Aorta (tissue), 5 donors: ENCODE measurements around the gene SH2D1B. TPM values are rescaled to one million over a fixed set of nuclear protein-coding genes. Genes with fewer than 3 reads are reported as not detected.

Experiments used
- ATAC-seq: fragments of 200-7000 bp; cut with Tn5 transposase; one replicate; pipeline ENCODE4 v1.9.1; 2022; ENCODE audit warnings: moderate library complexity; ENCODE audit not compliant: low FRiP score
- DNase-seq, 2 donors: peaks; one replicate each; pipeline ENCODE4 v3.0.0-alpha.2; 2020
- H3K27ac ChIP-seq, 2 donors: one replicate each; pipeline ENCODE4 v1.5.1; 2013; ENCODE audit warnings: low read length in 2 of 2, mild to moderate bottlenecking in 2 of 2, moderate library complexity in 2 of 2, control low read depth in 1 of 2, inconsistent platforms in 1 of 2, low read depth in 1 of 2
- H3K27me3 ChIP-seq, 2 donors: one replicate each; pipeline ENCODE4 v1.6.1; 2013; ENCODE audit warnings: control low read depth in 1 of 2, low read length in 1 of 2, mild to moderate bottlenecking in 1 of 2, moderate library complexity in 1 of 2; ENCODE audit not compliant: insufficient read depth in 2 of 2, control insufficient read depth in 1 of 2
- H3K36me3 ChIP-seq, 2 donors: one replicate each; pipeline ENCODE4 v1.6.1; 2013; ENCODE audit warnings: control low read depth in 1 of 2, low read length in 1 of 2, mild to moderate bottlenecking in 1 of 2; ENCODE audit not compliant: insufficient read depth in 2 of 2, control insufficient read depth in 1 of 2
- H3K4me1 ChIP-seq, 2 donors: one replicate each; pipeline ENCODE4 v1.6.1; 2013; ENCODE audit warnings: low read length in 2 of 2, control low read depth in 1 of 2, mild to moderate bottlenecking in 1 of 2, moderate library complexity in 1 of 2; ENCODE audit not compliant: insufficient read depth in 2 of 2, control insufficient read depth in 1 of 2
- H3K4me3 ChIP-seq, 2 donors: one replicate each; pipeline ENCODE4 v1.5.1; 2013; ENCODE audit warnings: low read length in 2 of 2, control low read depth in 1 of 2, mild to moderate bottlenecking in 1 of 2
- H3K9me3 ChIP-seq: one replicate; pipeline ENCODE4 v1.6.1; 2013; ENCODE audit warnings: mild to moderate bottlenecking, low read length; ENCODE audit not compliant: control insufficient read depth
- WGBS, 2 donors: extraction: QIAGEN DNeasy Blood & Tissue Kit; methylation state at CpG; one replicate each; pipeline ENCODE4 v1.1.7; 2013; 5-methylcytosine and 5-hydroxymethylcytosine counted together
- intact Hi-C, 2 donors: fragments of 100-400 bp; cut with DNase I; formaldehyde crosslinking; loops; one replicate each; pipeline versions ENCODE4 v1.14.2 to v1.15.0; 2022
- polyA plus RNA-seq, 2 donors: library from polyadenylated mRNA; stranded (reverse); fragments of 200-250 nt; gene quantifications; one replicate each; pipeline ENCODE4 v1.2.3, GENCODE V29; 2013
- total RNA-seq, 2 donors: library from RNA; stranded (reverse); fragmentation: NEBNext Ultra II Directional; extraction: Animal tissue kit (Norgen Biotek cat#: 25700); gene quantifications; one replicate each; pipeline ENCODE4 v1.2.1, GENCODE V29; 2021
- donor health status: healthy with polysubstance abuse.
- donor health status: Bipolar disorder and iron deficiency.
- donor health status: DM: no; HTN: no; CAD: no.
- donor health status: DM: no; HTN: no; CAD: no.
- donor health status: DM: yes; HTN: yes; CAD: no.

SH2D1B gene
- total and polyA plus RNA-seq, 4 donors: 0.10 to 1.1 (median 0.54) TPM

GRCh38 chr1:162385702-162386101, 26.2 kb downstream of the SH2D1B start:
- intact Hi-C loops: no loop called here
- no peaks in the 10 kb centered on the region for H3K27me3 ChIP-seq
- ATAC-seq (no peak), DNase-seq (no peak)
- H3K4me1 ChIP-seq: no peaks in the 10 kb centered on the region
- no peak overlapping the region for H3K27ac ChIP-seq
- no peak overlapping the region for H3K4me3 ChIP-seq
- H3K9me3 ChIP-seq: no peaks in the 10 kb centered on the region
- no peaks in the 10 kb centered on the region for H3K36me3 ChIP-seq
- 79 to 83% methylated on average over 3 of the region's 3 CpGs for WGBS, 2 donors

- no peaks in the 10 kb centered on the region for H3K36me3 ChIP-seq
- H3K9me3 ChIP-seq: no peaks in the 10 kb centered on the region
- WGBS, 2 donors: 88 to 92% methylated on average over 3 of the region's 3 CpGs
- ATAC-seq (no peak), DNase-seq (no peak)
- no peak overlapping the region for H3K4me3 ChIP-seq
- no peak overlapping the region for H3K27ac ChIP-seq
- intact Hi-C loops: no loop called here
- no peaks in the 10 kb centered on the region for H3K4me1 ChIP-seq
- no peaks in the 10 kb centered on the region for H3K27me3 ChIP-seq
Measured at GRCh38 chr1:162385280-162385623, 26.7 kb downstream of the SH2D1B start.

- Histone ChIP-seq H3K27ac (no peak overlapping the region), H3K36me3 (no peaks in the 10 kb centered on the region), H3K27me3 (no peaks in the 10 kb centered on the region), H3K4me3 (no peak overlapping the region), H3K9me3 (no peaks in the 10 kb centered on the region), H3K4me1 (no peaks in the 10 kb centered on the region)
- DNase-seq: no peak
- ATAC-seq: no peak
- 94 to 96% methylated on average over 10 of the region's 10 CpGs for WGBS, 2 donors
- intact Hi-C loops: no loop called here
Measured at GRCh38 chr1:162384601-162385279, 27.2 kb downstream of the SH2D1B start.

- H3K27me3 ChIP-seq: no peaks in the 10 kb centered on the region
- no peak for DNase-seq
Measured at GRCh38 chr1:162384116-162384515, 27.8 kb downstream of the SH2D1B start.

GRCh38 chr1:162383516-162383915, 28.4 kb downstream of the SH2D1B start:
- Histone ChIP-seq H3K27ac (no peak overlapping the region), H3K9me3 (no peaks in the 10 kb centered on the region), H3K4me1 (no peaks in the 10 kb centered on the region), H3K4me3 (no peak overlapping the region), H3K27me3 (no peaks in the 10 kb centered on the region), H3K36me3 (no peaks in the 10 kb centered on the region)
- intact Hi-C loops: no loop called here
- ATAC-seq (no peak), DNase-seq (no peak)
- WGBS, 2 donors: 93 to 99% methylated on average over 8 of the region's 8 CpGs

More at GRCh38 chr1:162384116-162384515, 27.8 kb downstream of the SH2D1B start:
- no peak for ATAC-seq
- no peak overlapping the region for H3K4me3 ChIP-seq
- no peaks in the 10 kb centered on the region for H3K36me3 ChIP-seq
- no peaks in the 10 kb centered on the region for H3K9me3 ChIP-seq
- H3K27ac ChIP-seq: no peak overlapping the region
- no peaks in the 10 kb centered on the region for H3K4me1 ChIP-seq
- intact Hi-C loops: no loop called here
- WGBS, 2 donors: 93 to 94% methylated on average over 6 of the region's 6 CpGs

GRCh38 chr1:162383091-162383490, 28.8 kb downstream of the SH2D1B start:
- ATAC-seq (no peak), DNase-seq (no peak)
- no peaks in the 10 kb centered on the region for H3K9me3 ChIP-seq
- no peaks in the 10 kb centered on the region for H3K4me1 ChIP-seq
- intact Hi-C loops: no loop called here
- no peaks in the 10 kb centered on the region for H3K36me3 ChIP-seq
- no peak overlapping the region for H3K4me3 ChIP-seq
- 96% methylated on average over 6 of the region's 6 CpGs for WGBS, 2 donors
- H3K27ac ChIP-seq: no peak overlapping the region
- H3K27me3 ChIP-seq: no peaks in the 10 kb centered on the region

GRCh38 chr1:162381941-162382750, 29.8 kb downstream of the SH2D1B start:
- Histone ChIP-seq H3K4me1 (no peaks in the 10 kb centered on the region), H3K36me3 (no peaks in the 10 kb centered on the region), H3K9me3 (no peaks in the 10 kb centered on the region), H3K27me3 (no peaks in the 10 kb centered on the region), H3K27ac (no peak overlapping the region), H3K4me3 (no peak overlapping the region)
- ATAC-seq (no peak), DNase-seq (no peak)
- intact Hi-C loops: no loop called here
- 90 to 94% methylated on average over 13 of the region's 13 CpGs for WGBS, 2 donors

GRCh38 chr1:162381383-162381782, 30.6 kb downstream of the SH2D1B start, which contains the start of gene C1orf226:
C1orf226 (plus strand) TSS chr1:162381728; CDS start chr1:162381902, 174 bp downstream.
- Histone ChIP-seq H3K36me3 (no peaks in the 10 kb centered on the region), H3K4me1 (no peaks in the 10 kb centered on the region), H3K4me3 (no peak within 1 kb of the TSS), H3K9me3 (no peaks in the 10 kb centered on the region), H3K27ac (no peak within 1 kb of the TSS), H3K27me3 (no peaks in the 10 kb centered on the region)
- DNase-seq: no peak
- no peak for ATAC-seq
- intact Hi-C loops: no loop called here
- 95 to 96% methylated on average over 3 of the region's 3 CpGs for WGBS, 2 donors
